A673 (cell line): ENCODE results near the gene ACVR2B.

Experiments
- EZH2 ChIP-seq: fragments of 200-600 bp; sonication (generic); IDR thresholded peaks from 2 replicates; pipeline ENCODE4 v1.6.1; 2017; ENCODE audit warnings: borderline replicate concordance, low read depth, mild to moderate bottlenecking, mixed read lengths, antibody characterized with exemption, low read length; ENCODE audit not compliant: poor library complexity, severe bottlenecking
- TF ChIP-seq, protein P1 (sequence below): fragments of 300-800, 200-600 bp; sonication (generic); conservative IDR thresholded peaks from 2 replicates; pipeline ENCODE4 v1.5.1; 2017; ENCODE audit warnings: low read depth, mild to moderate bottlenecking, antibody characterized with exemption, low read length, moderate library complexity, mixed read lengths

DNA sequence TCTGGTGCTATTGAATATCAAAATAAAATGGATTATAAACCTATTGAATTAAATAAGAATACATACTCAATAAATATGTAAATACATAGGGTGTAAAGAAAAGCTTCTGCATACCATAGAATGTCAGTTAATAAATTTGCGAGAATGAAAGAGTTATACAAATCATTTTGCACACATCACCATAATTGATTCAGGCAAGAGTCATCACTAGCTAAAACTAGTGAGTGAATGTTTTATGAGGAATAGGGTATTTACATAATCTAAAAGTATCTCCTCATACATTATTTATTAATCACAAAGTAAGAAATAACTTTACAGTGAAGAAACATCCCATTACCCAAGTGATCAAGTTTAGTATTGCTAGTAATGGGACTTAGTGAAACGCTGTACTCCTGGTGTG is 56.0 kb downstream of the ACVR2B start:
- TF ChIP-seq, protein P1, sequence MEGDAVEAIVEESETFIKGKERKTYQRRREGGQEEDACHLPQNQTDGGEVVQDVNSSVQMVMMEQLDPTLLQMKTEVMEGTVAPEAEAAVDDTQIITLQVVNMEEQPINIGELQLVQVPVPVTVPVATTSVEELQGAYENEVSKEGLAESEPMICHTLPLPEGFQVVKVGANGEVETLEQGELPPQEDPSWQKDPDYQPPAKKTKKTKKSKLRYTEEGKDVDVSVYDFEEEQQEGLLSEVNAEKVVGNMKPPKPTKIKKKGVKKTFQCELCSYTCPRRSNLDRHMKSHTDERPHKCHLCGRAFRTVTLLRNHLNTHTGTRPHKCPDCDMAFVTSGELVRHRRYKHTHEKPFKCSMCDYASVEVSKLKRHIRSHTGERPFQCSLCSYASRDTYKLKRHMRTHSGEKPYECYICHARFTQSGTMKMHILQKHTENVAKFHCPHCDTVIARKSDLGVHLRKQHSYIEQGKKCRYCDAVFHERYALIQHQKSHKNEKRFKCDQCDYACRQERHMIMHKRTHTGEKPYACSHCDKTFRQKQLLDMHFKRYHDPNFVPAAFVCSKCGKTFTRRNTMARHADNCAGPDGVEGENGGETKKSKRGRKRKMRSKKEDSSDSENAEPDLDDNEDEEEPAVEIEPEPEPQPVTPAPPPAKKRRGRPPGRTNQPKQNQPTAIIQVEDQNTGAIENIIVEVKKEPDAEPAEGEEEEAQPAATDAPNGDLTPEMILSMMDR: no peak
- no peak for TF ChIP-seq EZH2
